ENCODE measurements around the gene PSTPIP1. TPM values are rescaled to one million over a fixed set of nuclear protein-coding genes. Genes with fewer than 3 reads are reported as not detected.

PSTPIP1 gene
- total and polyA plus RNA-seq, 2 of the 13 experiments (the other 11 are each of a cell fraction or from before 2014, with no cell fraction given): 4.4 to 8.7 TPM

GRCh38 chr15:77030048-77030927, 35.4 kb downstream of the PSTPIP1 start:
- in situ Hi-C loops (cut with HindIII; ENCODE audit: extremely low pct_ligation_motif_present, low pct_unique_long_range_greater_than_20kb) (loop anchor here (10.0 kb wide), 1 partner anchor 125 kb away; the partner anchor contains the start of gene SCAPER), intact Hi-C loops (cut with micrococcal nuclease; ENCODE audit: unreplicated experiment) (loop anchor here (5.0 kb wide), 1 partner anchor 128 kb away; no protein-coding TSS in a partner anchor)
- peaks cover 7 to 23% of the 10 kb centered on the region in 2 experiments; a peak in 4 of 5 replicates for H3K27me3 ChIP-seq (ENCODE audit: control insufficient read depth in 1 of 2, insufficient read depth in 2 of 2, low read length in 2 of 2)
- BruUV-seq (replicated peaks): no TSS peak
- DNase-seq (ENCODE audit: low spot score) (no peak), FAIRE-seq (no peak), ATAC-seq (peak; percentile 35)
- peaks cover 47% of the 10 kb centered on the region for H3K4me1 ChIP-seq (ENCODE audit: insufficient read depth, low read length)
- no peaks in the 10 kb centered on the region for H3K9me3 ChIP-seq (ENCODE audit: low read length)
- peak overlapping the region; percentile 66 for H3K9ac ChIP-seq (ENCODE audit: insufficient read depth, low read depth, low read length)
- H3K4me2 ChIP-seq (ENCODE audit: low read depth, low read length): peak overlapping the region; percentile 97
- peak overlapping the region; percentile 69 for H2AFZ ChIP-seq (ENCODE audit: low read length)
- ChIA-PET POLR2A (interaction anchor here (1.1 kb wide), 2 partner anchors 41 to 513 kb away, joined by 3 to 4 read pairs; partner anchors contain the start of gene TSPAN3), CTCF (ENCODE audit: low intra/inter-chr PET ratio, low total read pairs) (no interaction called here)
- H3K79me2 ChIP-seq (ENCODE audit: insufficient read depth, low read length): no peaks in the 10 kb centered on the region
- no peaks in the 10 kb centered on the region for H4K20me1 ChIP-seq (ENCODE audit: insufficient read depth, low read length)
- no peak overlapping the region for H3K27ac ChIP-seq (ENCODE audit: extremely low read length, insufficient read depth, low read length)
- H3K4me3 ChIP-seq (replicated peaks in 1 of 3; ENCODE audit: insufficient read depth in 1 of 3, low read depth in 2 of 3, low read length in 3 of 3): peak overlapping the region; percentile 66 to 81 (median 74)
- no peaks in the 10 kb centered on the region for H3K36me3 ChIP-seq (replicated peaks in 1 of 2; ENCODE audit: control insufficient read depth in 1 of 2, insufficient read depth in 2 of 2, low read length in 2 of 2)
- WGBS (ENCODE audit: low lambda C conversion rate): 10% methylated on average over 8 of the region's 22 CpGs
- TF ChIP-seq GZF1 (CRISPR knock-in tag; IDR thresholded peaks at IDR 0.05) (no peak), ZNF274 (CRISPR knock-in tag; IDR thresholded peaks at IDR 0.05) (0 out of 2 replicates have a peak, but pooled peaks have one; percentile 7), SRSF1 (optimal IDR thresholded peaks at IDR 0.05; ENCODE audit: low read depth, low read length) (no peak), EEA1 (CRISPR knock-in tag; IDR thresholded peaks at IDR 0.05; ENCODE audit: borderline replicate concordance) (peak; percentile 63; the same call in 1 of the 2 replicates), ZNF7 (CRISPR knock-in tag; IDR thresholded peaks at IDR 0.05) (no peak), ZFX (CRISPR knock-in tag; IDR thresholded peaks at IDR 0.05; ENCODE audit: low read depth) (peak; percentile 69), ATM (IDR thresholded peaks at IDR 0.05; ENCODE audit: borderline replicate concordance) (no peak), UBTF (CRISPR knock-in tag; IDR thresholded peaks at IDR 0.05) (peak; percentile 53), ZNF343 (CRISPR knock-in tag; IDR thresholded peaks at IDR 0.05) (no peak), FLYWCH1 (CRISPR knock-in tag; IDR thresholded peaks at IDR 0.05) (no peak), ZNF879 (CRISPR knock-in tag; IDR thresholded peaks at IDR 0.05) (no peak)
- TF ChIP-seq, protein P1, sequence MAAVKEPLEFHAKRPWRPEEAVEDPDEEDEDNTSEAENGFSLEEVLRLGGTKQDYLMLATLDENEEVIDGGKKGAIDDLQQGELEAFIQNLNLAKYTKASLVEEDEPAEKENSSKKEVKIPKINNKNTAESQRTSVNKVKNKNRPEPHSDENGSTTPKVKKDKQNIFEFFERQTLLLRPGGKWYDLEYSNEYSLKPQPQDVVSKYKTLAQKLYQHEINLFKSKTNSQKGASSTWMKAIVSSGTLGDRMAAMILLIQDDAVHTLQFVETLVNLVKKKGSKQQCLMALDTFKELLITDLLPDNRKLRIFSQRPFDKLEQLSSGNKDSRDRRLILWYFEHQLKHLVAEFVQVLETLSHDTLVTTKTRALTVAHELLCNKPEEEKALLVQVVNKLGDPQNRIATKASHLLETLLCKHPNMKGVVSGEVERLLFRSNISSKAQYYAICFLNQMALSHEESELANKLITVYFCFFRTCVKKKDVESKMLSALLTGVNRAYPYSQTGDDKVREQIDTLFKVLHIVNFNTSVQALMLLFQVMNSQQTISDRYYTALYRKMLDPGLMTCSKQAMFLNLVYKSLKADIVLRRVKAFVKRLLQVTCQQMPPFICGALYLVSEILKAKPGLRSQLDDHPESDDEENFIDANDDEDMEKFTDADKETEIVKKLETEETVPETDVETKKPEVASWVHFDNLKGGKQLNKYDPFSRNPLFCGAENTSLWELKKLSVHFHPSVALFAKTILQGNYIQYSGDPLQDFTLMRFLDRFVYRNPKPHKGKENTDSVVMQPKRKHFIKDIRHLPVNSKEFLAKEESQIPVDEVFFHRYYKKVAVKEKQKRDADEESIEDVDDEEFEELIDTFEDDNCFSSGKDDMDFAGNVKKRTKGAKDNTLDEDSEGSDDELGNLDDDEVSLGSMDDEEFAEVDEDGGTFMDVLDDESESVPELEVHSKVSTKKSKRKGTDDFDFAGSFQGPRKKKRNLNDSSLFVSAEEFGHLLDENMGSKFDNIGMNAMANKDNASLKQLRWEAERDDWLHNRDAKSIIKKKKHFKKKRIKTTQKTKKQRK (IDR thresholded peaks at IDR 0.05; ENCODE audit: low read length): no peak
- TF ChIP-seq, protein P2, sequence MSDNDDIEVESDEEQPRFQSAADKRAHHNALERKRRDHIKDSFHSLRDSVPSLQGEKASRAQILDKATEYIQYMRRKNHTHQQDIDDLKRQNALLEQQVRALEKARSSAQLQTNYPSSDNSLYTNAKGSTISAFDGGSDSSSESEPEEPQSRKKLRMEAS (IDR thresholded peaks at IDR 0.05): peak; percentile 46
- TF ChIP-seq, protein P3, sequence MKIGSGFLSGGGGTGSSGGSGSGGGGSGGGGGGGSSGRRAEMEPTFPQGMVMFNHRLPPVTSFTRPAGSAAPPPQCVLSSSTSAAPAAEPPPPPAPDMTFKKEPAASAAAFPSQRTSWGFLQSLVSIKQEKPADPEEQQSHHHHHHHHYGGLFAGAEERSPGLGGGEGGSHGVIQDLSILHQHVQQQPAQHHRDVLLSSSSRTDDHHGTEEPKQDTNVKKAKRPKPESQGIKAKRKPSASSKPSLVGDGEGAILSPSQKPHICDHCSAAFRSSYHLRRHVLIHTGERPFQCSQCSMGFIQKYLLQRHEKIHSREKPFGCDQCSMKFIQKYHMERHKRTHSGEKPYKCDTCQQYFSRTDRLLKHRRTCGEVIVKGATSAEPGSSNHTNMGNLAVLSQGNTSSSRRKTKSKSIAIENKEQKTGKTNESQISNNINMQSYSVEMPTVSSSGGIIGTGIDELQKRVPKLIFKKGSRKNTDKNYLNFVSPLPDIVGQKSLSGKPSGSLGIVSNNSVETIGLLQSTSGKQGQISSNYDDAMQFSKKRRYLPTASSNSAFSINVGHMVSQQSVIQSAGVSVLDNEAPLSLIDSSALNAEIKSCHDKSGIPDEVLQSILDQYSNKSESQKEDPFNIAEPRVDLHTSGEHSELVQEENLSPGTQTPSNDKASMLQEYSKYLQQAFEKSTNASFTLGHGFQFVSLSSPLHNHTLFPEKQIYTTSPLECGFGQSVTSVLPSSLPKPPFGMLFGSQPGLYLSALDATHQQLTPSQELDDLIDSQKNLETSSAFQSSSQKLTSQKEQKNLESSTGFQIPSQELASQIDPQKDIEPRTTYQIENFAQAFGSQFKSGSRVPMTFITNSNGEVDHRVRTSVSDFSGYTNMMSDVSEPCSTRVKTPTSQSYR (CRISPR knock-in tag; IDR thresholded peaks at IDR 0.05; ENCODE audit: borderline replicate concordance): no peak

All from HepG2 (cell line).